Hematopoietic multipotent progenitor cell treated with erythropoietin and hydrocortisone succinate and interleukin-3 and kit ligand, for 4 days (in vitro differentiated cells): ENCODE results near the gene MFSD11.
"Not testable (repeated sequence)": the region's sequence is repeated elsewhere in the genome, so short reads cannot be mapped to it uniquely, and the experiment has no call there.

Experiments used
- DNase-seq: peaks from one replicate; pipeline ENCODE4 v3.0.0-alpha.2; 2015

MFSD11 gene

GRCh38 chr17:76752006-76752405 lies 14.1 kb downstream of the MFSD11 start:
- no peak for DNase-seq

- no peak for DNase-seq
These were observed 15.4 kb downstream of the MFSD11 start for GRCh38 chr17:76753061-76753961.

GRCh38 chr17:76755285-76755684 lies 17.4 kb downstream of the MFSD11 start:
- DNase-seq, result peak; percentile 21

GRCh38 chr17:76757256-76757655 lies 19.3 kb downstream of the MFSD11 start:
- DNase-seq, result no peak

GRCh38 chr17:76758570-76758969 lies 20.7 kb downstream of the MFSD11 start:
- no peak for DNase-seq

- peak; percentile 85 for DNase-seq
These were observed 35.1 kb downstream of the MFSD11 start for GRCh38 chr17:76772842-76773525.

- no peak for DNase-seq
These were observed 37.2 kb downstream of the MFSD11 start for GRCh38 chr17:76775021-76775600.

GRCh38 chr17:76781056-76781982 lies 43.4 kb downstream of the MFSD11 start:
- peak; percentile 15 for DNase-seq

- DNase-seq, result no peak
These were observed 45.2 kb downstream of the MFSD11 start for GRCh38 chr17:76783146-76783545.

- DNase-seq, result no peak
These were observed 47.0 kb downstream of the MFSD11 start for GRCh38 chr17:76784926-76785325.

- DNase-seq, result not testable (repeated sequence)
These were observed 49.9 kb downstream of the MFSD11 start for GRCh38 chr17:76787866-76788265.

- DNase-seq, result no peak
These were observed 51.4 kb downstream of the MFSD11 start for GRCh38 chr17:76789235-76789788.

- DNase-seq, result peak; percentile 77
These were observed 53.4 kb downstream of the MFSD11 start for GRCh38 chr17:76791053-76791980.

- DNase-seq, result no peak
These were observed 54.4 kb downstream of the MFSD11 start for GRCh38 chr17:76792348-76792747.

- peak; percentile 72 for DNase-seq
These were observed 55.9 kb downstream of the MFSD11 start for GRCh38 chr17:76793775-76794174.

GRCh38 chr17:76796081-76796480 lies 58.2 kb downstream of the MFSD11 start:
- no peak for DNase-seq

GRCh38 chr17:76797241-76797840 lies 59.4 kb downstream of the MFSD11 start:
- DNase-seq, result no peak

- no peak for DNase-seq
These were observed 63.8 kb downstream of the MFSD11 start for GRCh38 chr17:76801706-76802105.

- DNase-seq, result no peak
These were observed 67.4 kb downstream of the MFSD11 start for GRCh38 chr17:76805319-76805718.

GRCh38 chr17:76806151-76806550 lies 68.2 kb downstream of the MFSD11 start:
- DNase-seq, result not testable (repeated sequence)

- DNase-seq, result not testable (repeated sequence)
These were observed 68.8 kb downstream of the MFSD11 start for GRCh38 chr17:76806767-76807166.
